T47D (cell line): Measurements from ENCODE around the gene BEND5.

ENCODE experiments used
- DNase-seq, 2 experiments: peaks; one replicate each; pipeline versions ENCODE4 v3.0.0 to v3.0.0-alpha.2; 2011 to 2012; ENCODE audit warnings: low read depth in 1 of 2, low spot score in 1 of 2
- JUND ChIP-seq: IDR thresholded peaks from 2 replicates; pipeline ENCODE4 v1.6.1; 2012; ENCODE audit warnings: low read depth
- in situ Hi-C: cut with HindIII; loops from 2 replicates; pipeline ENCODE4 v1.10.0; 2016; ENCODE audit warnings: low sequenced_read_pairs, low pct_unique_long_range_greater_than_20kb

Gene BEND5

GRCh38 chr1:48681476-48682305 is 95.0 kb downstream of the BEND5 start:
- DNase-seq, result no peak
- TF ChIP-seq JUND, result no peak
- in situ Hi-C loops, result no loop called here

GRCh38 chr1:48680411-48681035 is 96.2 kb downstream of the BEND5 start:
- no peak for TF ChIP-seq JUND
- in situ Hi-C loops, result no loop called here
- DNase-seq, result no peak

- TF ChIP-seq JUND, result no peak
- DNase-seq, result no peak
- in situ Hi-C loops, result no loop called here
These were observed 96.8 kb downstream of the BEND5 start for GRCh38 chr1:48679859-48680258.

- no peak for DNase-seq
- in situ Hi-C loops, result no loop called here
- no peak for TF ChIP-seq JUND
These were observed 97.8 kb downstream of the BEND5 start for GRCh38 chr1:48678710-48679505.
